Liver (tissue), 9 donors: ENCODE measurements around the gene SUPT16H. TPM values are rescaled to one million over a fixed set of nuclear protein-coding genes. Genes with fewer than 3 reads are reported as not detected.

ENCODE experiments used
- DNase-seq: peaks from one replicate; pipeline ENCODE4 v3.0.0-alpha.2; 2017; ENCODE audit warnings: low spot score
- H3K27ac ChIP-seq, 2 donors: one replicate each; pipeline ENCODE4 v1.7.0; 2013; ENCODE audit warnings: inconsistent platforms in 2 of 2, low read length in 2 of 2, control low read depth in 1 of 2, low read depth in 1 of 2, mild to moderate bottlenecking in 1 of 2
- H3K27me3 ChIP-seq, 4 donors: one replicate each; pipeline versions ENCODE4 v1.6.1 to v1.7.0; 2013; ENCODE audit warnings: low read length in 3 of 4, inconsistent platforms in 1 of 4, mild to moderate bottlenecking in 1 of 4, moderate library complexity in 1 of 4; ENCODE audit not compliant: control insufficient read depth in 4 of 4, insufficient read depth in 4 of 4
- H3K36me3 ChIP-seq, 4 donors: one replicate each; pipeline versions ENCODE4 v1.6.1 to v1.7.0; 2013; ENCODE audit warnings: low read length in 3 of 4, mild to moderate bottlenecking in 3 of 4, low read depth in 1 of 4, moderate library complexity in 1 of 4; ENCODE audit not compliant: control insufficient read depth in 4 of 4, insufficient read depth in 3 of 4
- H3K4me1 ChIP-seq, 4 donors: one replicate each; pipeline versions ENCODE4 v1.6.1 to v1.7.0; 2013; ENCODE audit warnings: low read length in 3 of 4, mild to moderate bottlenecking in 3 of 4, moderate library complexity in 1 of 4; ENCODE audit not compliant: control insufficient read depth in 4 of 4, insufficient read depth in 4 of 4
- H3K4me3 ChIP-seq, 3 donors: one replicate each; pipeline versions ENCODE4 v1.6.1 to v1.7.0; 2013; ENCODE audit warnings: low read length in 3 of 3, control low read depth in 1 of 3, low read depth in 1 of 3, mild to moderate bottlenecking in 1 of 3
- H3K9ac ChIP-seq, 2 donors: one replicate each; pipeline ENCODE4 v1.7.0; 2013; ENCODE audit warnings: low read length in 2 of 2, mild to moderate bottlenecking in 2 of 2, moderate library complexity in 2 of 2, control low read depth in 1 of 2, low read depth in 1 of 2
- H3K9me3 ChIP-seq, 4 donors: one replicate each; pipeline versions ENCODE4 v1.6.1 to v1.7.0; 2013; ENCODE audit warnings: low read length in 3 of 4; ENCODE audit not compliant: control insufficient read depth in 4 of 4
- CTCF ChIP-seq: fragments of 150-350 bp; IDR thresholded peaks from 2 replicates; pipeline ENCODE4 v1.5.1; 2017; ENCODE audit warnings: improper control_type of control experiment, low read depth, low read length; ENCODE audit not compliant: missing input control
- EGR1 ChIP-seq, 2 donors: IDR thresholded peaks; 2 replicates each; pipeline ENCODE4 v1.6.1; 2016 to 2018; ENCODE audit warnings: antibody characterized with exemption in 2 of 2, low read depth in 2 of 2
- FOXA1 ChIP-seq: IDR thresholded peaks from 2 replicates; pipeline ENCODE4 v1.6.1; 2016; ENCODE audit warnings: antibody characterized with exemption
- FOXA2 ChIP-seq: IDR thresholded peaks from 2 replicates; pipeline ENCODE4 v1.6.1; 2016; ENCODE audit warnings: antibody characterized with exemption
- GABPA ChIP-seq, 2 donors: IDR thresholded peaks in 1 of 2; conservative IDR thresholded peaks in 1 of 2; 2 replicates each; pipeline ENCODE4 v1.6.1; 2016; ENCODE audit warnings: antibody characterized with exemption in 2 of 2, mild to moderate bottlenecking in 1 of 2, moderate library complexity in 1 of 2
- HNF4A ChIP-seq, 2 donors: conservative IDR thresholded peaks; 2 replicates each; pipeline ENCODE4 v1.6.1; 2016; ENCODE audit warnings: antibody characterized with exemption in 2 of 2, mild to moderate bottlenecking in 2 of 2
- HNF4G ChIP-seq: IDR thresholded peaks from 2 replicates; pipeline ENCODE4 v1.6.1; 2016; ENCODE audit warnings: antibody characterized with exemption
- JUND ChIP-seq, 2 donors: IDR thresholded peaks; 2 replicates each; pipeline ENCODE4 v1.6.1; 2016; ENCODE audit warnings: antibody characterized with exemption in 2 of 2
- NR2F2 ChIP-seq: IDR thresholded peaks from 2 replicates; pipeline ENCODE4 v1.6.1; 2016; ENCODE audit warnings: antibody characterized with exemption
- RAD21 ChIP-seq, 2 donors: IDR thresholded peaks; 2 replicates each; pipeline ENCODE4 v1.6.1; 2016; ENCODE audit warnings: antibody characterized with exemption in 2 of 2, mild to moderate bottlenecking in 2 of 2
- REST ChIP-seq: IDR thresholded peaks from 2 replicates; pipeline ENCODE4 v1.6.1; 2016; ENCODE audit warnings: antibody characterized with exemption, mild to moderate bottlenecking
- RXRA ChIP-seq, 2 donors: IDR thresholded peaks; 2 replicates each; pipeline ENCODE4 v1.6.1; 2017 to 2018; ENCODE audit warnings: antibody characterized with exemption in 2 of 2, mild to moderate bottlenecking in 1 of 2
- SP1 ChIP-seq: IDR thresholded peaks from 2 replicates; pipeline ENCODE4 v1.6.1; 2018; ENCODE audit warnings: antibody characterized with exemption, mild to moderate bottlenecking
- TAF1 ChIP-seq: conservative IDR thresholded peaks from 2 replicates; pipeline ENCODE4 v1.6.1; 2016; ENCODE audit warnings: antibody characterized with exemption, mild to moderate bottlenecking
- YY1 ChIP-seq: IDR thresholded peaks from 2 replicates; pipeline ENCODE4 v1.6.1; 2016; ENCODE audit warnings: antibody characterized with exemption, mild to moderate bottlenecking
- WGBS: extraction: QIAGEN DNeasy Blood & Tissue Kit; methylation state at CpG from one replicate; pipeline ENCODE4 v1.1.7; 2013; 5-methylcytosine and 5-hydroxymethylcytosine counted together
- polyA plus RNA-seq, 2 donors: library from polyadenylated mRNA; stranded (reverse) in 1 of 2; unstranded in 1 of 2; fragments of 200-250 nt in 1 of 2; fragments of >200 nt in 1 of 2; fragmentation: Nextera tagmentation in 1 of 2; extraction: Ambion mirVana in 1 of 2; gene quantifications; one replicate each; pipeline versions ENCODE4 v1.2.1 to v1.2.3, GENCODE V29; 2013 to 2015
- total RNA-seq, 2 donors: library from RNA; depleted of rRNA; stranded (reverse); fragments of >200 nt; gene quantifications; one replicate each; pipeline ENCODE4 v1.2.3, GENCODE V29; 2014
- TF ChIP-seq, protein P1 (sequence below): IDR thresholded peaks from 2 replicates; pipeline ENCODE4 v1.6.1; 2016; ENCODE audit warnings: antibody characterized with exemption
- TF ChIP-seq, protein P2 (sequence below): IDR thresholded peaks from 2 replicates; pipeline ENCODE4 v1.6.1; 2016; ENCODE audit warnings: antibody characterized with exemption
- TF ChIP-seq, protein P3 (sequence below): IDR thresholded peaks from 2 replicates; pipeline ENCODE4 v1.6.1; 2016; ENCODE audit warnings: antibody characterized with exemption
- donor health status: healthy.
- donor health status: healthy.
- donor health status: healthy.
- donor health status: healthy.
- donor health status: healthy.

Gene SUPT16H
- total and polyA plus RNA-seq, 4 donors, result 18.6 to 51.6 (median 23.9) TPM

DNA sequence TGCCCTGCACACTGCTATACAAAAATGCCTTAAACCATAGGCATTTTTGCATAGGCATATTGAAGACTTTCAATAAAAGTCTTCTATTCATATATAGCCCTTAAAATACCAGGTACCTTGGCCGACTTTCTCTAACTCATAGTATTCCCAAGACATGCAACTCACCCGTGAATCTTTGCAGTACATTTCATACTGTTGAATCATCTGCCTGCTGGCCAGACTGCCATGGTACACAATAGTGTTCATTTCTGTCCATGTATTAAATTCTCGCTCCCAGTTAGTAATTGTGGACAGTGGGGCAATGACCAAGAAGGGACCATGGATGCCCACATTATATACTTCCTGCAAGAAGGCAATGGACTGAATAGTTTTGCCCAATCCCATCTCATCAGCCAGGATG lies 24.3 kb upstream of the SUPT16H start:
- TF ChIP-seq YY1, result no peak
- no peak for TF ChIP-seq NR2F2
- no peak for TF ChIP-seq HNF4A (conservative IDR thresholded peaks at IDR 0.05)
- TF ChIP-seq FOXA1, result no peak
- TF ChIP-seq SP1, result no peak
- TF ChIP-seq HNF4G, result no peak
- TF ChIP-seq GABPA (IDR thresholded peaks at IDR 0.05 in 1 of 2, conservative IDR thresholded peaks at IDR 0.05 in 1 of 2), result no peak
- TF ChIP-seq FOXA2, result no peak
- TF ChIP-seq REST, result no peak
- TF ChIP-seq EGR1 (IDR thresholded peaks at IDR 0.05; ENCODE audit: low read depth in 2 of 2), result no peak
- TF ChIP-seq RAD21 (IDR thresholded peaks at IDR 0.05), result no peak
- TF ChIP-seq RXRA (IDR thresholded peaks at IDR 0.05), result no peak
- no peak for TF ChIP-seq CTCF
- TF ChIP-seq JUND (IDR thresholded peaks at IDR 0.05), result no peak
- TF ChIP-seq, protein P1, sequence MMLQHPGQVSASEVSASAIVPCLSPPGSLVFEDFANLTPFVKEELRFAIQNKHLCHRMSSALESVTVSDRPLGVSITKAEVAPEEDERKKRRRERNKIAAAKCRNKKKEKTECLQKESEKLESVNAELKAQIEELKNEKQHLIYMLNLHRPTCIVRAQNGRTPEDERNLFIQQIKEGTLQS, result no peak
- TF ChIP-seq, protein P2, sequence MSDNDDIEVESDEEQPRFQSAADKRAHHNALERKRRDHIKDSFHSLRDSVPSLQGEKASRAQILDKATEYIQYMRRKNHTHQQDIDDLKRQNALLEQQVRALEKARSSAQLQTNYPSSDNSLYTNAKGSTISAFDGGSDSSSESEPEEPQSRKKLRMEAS, result no peak
- TF ChIP-seq TAF1, result no peak
- TF ChIP-seq, protein P3, sequence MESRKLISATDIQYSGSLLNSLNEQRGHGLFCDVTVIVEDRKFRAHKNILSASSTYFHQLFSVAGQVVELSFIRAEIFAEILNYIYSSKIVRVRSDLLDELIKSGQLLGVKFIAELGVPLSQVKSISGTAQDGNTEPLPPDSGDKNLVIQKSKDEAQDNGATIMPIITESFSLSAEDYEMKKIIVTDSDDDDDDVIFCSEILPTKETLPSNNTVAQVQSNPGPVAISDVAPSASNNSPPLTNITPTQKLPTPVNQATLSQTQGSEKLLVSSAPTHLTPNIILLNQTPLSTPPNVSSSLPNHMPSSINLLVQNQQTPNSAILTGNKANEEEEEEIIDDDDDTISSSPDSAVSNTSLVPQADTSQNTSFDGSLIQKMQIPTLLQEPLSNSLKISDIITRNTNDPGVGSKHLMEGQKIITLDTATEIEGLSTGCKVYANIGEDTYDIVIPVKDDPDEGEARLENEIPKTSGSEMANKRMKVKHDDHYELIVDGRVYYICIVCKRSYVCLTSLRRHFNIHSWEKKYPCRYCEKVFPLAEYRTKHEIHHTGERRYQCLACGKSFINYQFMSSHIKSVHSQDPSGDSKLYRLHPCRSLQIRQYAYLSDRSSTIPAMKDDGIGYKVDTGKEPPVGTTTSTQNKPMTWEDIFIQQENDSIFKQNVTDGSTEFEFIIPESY, result no peak
- DNase-seq, result no peak
- 88% methylated on average over 3 of the region's 3 CpGs for WGBS

More for the DNA sequence above, 24.3 kb upstream of the SUPT16H start:
- no peaks in the 10 kb centered on the region for H3K4me1 ChIP-seq
- H3K9me3 ChIP-seq, result no peaks in the 10 kb centered on the region
- H3K9ac ChIP-seq, result no peak overlapping the region
- H3K27me3 ChIP-seq, result no peaks in the 10 kb centered on the region
- no peak overlapping the region for H3K4me3 ChIP-seq
- H3K36me3 ChIP-seq, result peaks cover 12 to 84% (median 77%) of the 10 kb centered on the region in 4 donors
- H3K27ac ChIP-seq, result no peak overlapping the region
